GM21381 (cell line): ENCODE measurements around the gene EPS8.

Source experiments
- ATAC-seq: cut with Tn5 transposase; IDR thresholded peaks from one replicate; pipeline ENCODE4 v1.9.1; 2021; ENCODE audit warnings: mild to moderate bottlenecking, moderate library complexity; ENCODE audit not compliant: unreplicated experiment

Gene EPS8

GRCh38 chr12:15580431-15580830 lies 208.8 kb downstream of the EPS8 start:
- no peak for ATAC-seq

- no peak for ATAC-seq
These were observed 213.3 kb downstream of the EPS8 start for GRCh38 chr12:15575671-15576541.

- ATAC-seq: no peak
These were observed 214.8 kb downstream of the EPS8 start for GRCh38 chr12:15574353-15574752.
